Uterus (tissue), 4 donors: ENCODE measurements around the gene PLEKHM1. TPM values are rescaled to one million over a fixed set of nuclear protein-coding genes. Genes with fewer than 3 reads are reported as not detected.

ENCODE experiments used
- DNase-seq, 2 donors: peaks; one replicate each; pipeline ENCODE4 v3.0.0-alpha.2; 2019 to 2020
- H3K27ac ChIP-seq, 2 donors: fragments of 200-600 bp; sonication (generic); 1 replicate in 1 of 2; 2 replicates in 1 of 2; pipeline ENCODE4 v1.5.1; 2016 to 2018
- H3K27me3 ChIP-seq, 2 donors: fragments of 200-600 bp; sonication (generic); one replicate each; pipeline ENCODE4 v1.5.1; 2018 to 2019; ENCODE audit warnings: control low read depth in 1 of 2
- H3K36me3 ChIP-seq, 2 donors: fragments of 200-600 bp; sonication (generic); one replicate each; pipeline ENCODE4 v1.5.1; 2019; ENCODE audit warnings: control low read depth in 1 of 2
- H3K4me1 ChIP-seq, 2 donors: fragments of 200-600 bp; sonication (generic); one replicate each; pipeline ENCODE4 v1.5.1; 2018 to 2019; ENCODE audit warnings: control low read depth in 1 of 2
- H3K4me3 ChIP-seq, 2 donors: fragments of 200-600 bp; sonication (generic); 1 replicate in 1 of 2; 2 replicates in 1 of 2; pipeline ENCODE4 v1.5.1; 2018 to 2019; ENCODE audit warnings: mild to moderate bottlenecking in 1 of 2
- H3K9me3 ChIP-seq, 2 donors: fragments of 200-600 bp; sonication (generic); one replicate each; pipeline ENCODE4 v1.5.1; 2019; ENCODE audit warnings: control low read depth in 1 of 2
- POLR2A ChIP-seq, 2 donors: fragments of 450-650 bp; IDR thresholded peaks; one replicate each; pipeline ENCODE4 v1.6.1; 2016; ENCODE audit warnings: antibody characterized with exemption in 2 of 2, mild to moderate bottlenecking in 1 of 2, moderate library complexity in 1 of 2
- intact Hi-C: fragments of 100-400 bp; cut with DNase I; formaldehyde crosslinking; loops from one replicate; pipeline ENCODE4 v1.15.1; 2023; ENCODE audit warnings: low total_unique reads
- total RNA-seq, 4 donors: library from RNA; depleted of rRNA in 3 of 4; stranded (reverse); fragments of >200 nt in 3 of 4; gene quantifications; one replicate each; pipeline versions ENCODE4 v1.1.0 to v1.2.4, GENCODE V29; 2014 to 2023
- TF ChIP-seq, protein P1 (sequence below), 4 experiments: fragments of 200-600 bp in 2 of 4; fragments of 450-650 bp in 2 of 4; sonication (generic) in 2 of 4; IDR thresholded peaks; one replicate each; pipeline ENCODE4 v1.5.1; 2016 to 2019; ENCODE audit warnings: antibody characterized with exemption in 4 of 4, mild to moderate bottlenecking in 2 of 4, moderate library complexity in 1 of 4
- donor health status: DM: yes; HTN: yes; CAD: no.

The PLEKHM1 gene
- total RNA-seq, 4 donors from 2014 or later: 6.9 to 107 (median 33.0) TPM

- Histone ChIP-seq H3K27ac (no peak overlapping the region), H3K27me3 (peaks cover 10 to 23% of the 10 kb centered on the region in 2 donors), H3K4me3 (no peak overlapping the region), H3K4me1 (peaks cover 0 to 32% of the 10 kb centered on the region in 2 donors), H3K9me3 (no peaks in the 10 kb centered on the region), H3K36me3 (no peaks in the 10 kb centered on the region)
- DNase-seq: peak; percentile 36 to 64
- TF ChIP-seq, protein P1, sequence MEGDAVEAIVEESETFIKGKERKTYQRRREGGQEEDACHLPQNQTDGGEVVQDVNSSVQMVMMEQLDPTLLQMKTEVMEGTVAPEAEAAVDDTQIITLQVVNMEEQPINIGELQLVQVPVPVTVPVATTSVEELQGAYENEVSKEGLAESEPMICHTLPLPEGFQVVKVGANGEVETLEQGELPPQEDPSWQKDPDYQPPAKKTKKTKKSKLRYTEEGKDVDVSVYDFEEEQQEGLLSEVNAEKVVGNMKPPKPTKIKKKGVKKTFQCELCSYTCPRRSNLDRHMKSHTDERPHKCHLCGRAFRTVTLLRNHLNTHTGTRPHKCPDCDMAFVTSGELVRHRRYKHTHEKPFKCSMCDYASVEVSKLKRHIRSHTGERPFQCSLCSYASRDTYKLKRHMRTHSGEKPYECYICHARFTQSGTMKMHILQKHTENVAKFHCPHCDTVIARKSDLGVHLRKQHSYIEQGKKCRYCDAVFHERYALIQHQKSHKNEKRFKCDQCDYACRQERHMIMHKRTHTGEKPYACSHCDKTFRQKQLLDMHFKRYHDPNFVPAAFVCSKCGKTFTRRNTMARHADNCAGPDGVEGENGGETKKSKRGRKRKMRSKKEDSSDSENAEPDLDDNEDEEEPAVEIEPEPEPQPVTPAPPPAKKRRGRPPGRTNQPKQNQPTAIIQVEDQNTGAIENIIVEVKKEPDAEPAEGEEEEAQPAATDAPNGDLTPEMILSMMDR (IDR thresholded peaks at IDR 0.05): peak; percentile 85 to 91 (median 89)
- TF ChIP-seq POLR2A (IDR thresholded peaks at IDR 0.05): no peak
- intact Hi-C loops: no loop called here
These were observed 62.4 kb downstream of the PLEKHM1 start for GRCh38 chr17:45428050-45428617.

DNA sequence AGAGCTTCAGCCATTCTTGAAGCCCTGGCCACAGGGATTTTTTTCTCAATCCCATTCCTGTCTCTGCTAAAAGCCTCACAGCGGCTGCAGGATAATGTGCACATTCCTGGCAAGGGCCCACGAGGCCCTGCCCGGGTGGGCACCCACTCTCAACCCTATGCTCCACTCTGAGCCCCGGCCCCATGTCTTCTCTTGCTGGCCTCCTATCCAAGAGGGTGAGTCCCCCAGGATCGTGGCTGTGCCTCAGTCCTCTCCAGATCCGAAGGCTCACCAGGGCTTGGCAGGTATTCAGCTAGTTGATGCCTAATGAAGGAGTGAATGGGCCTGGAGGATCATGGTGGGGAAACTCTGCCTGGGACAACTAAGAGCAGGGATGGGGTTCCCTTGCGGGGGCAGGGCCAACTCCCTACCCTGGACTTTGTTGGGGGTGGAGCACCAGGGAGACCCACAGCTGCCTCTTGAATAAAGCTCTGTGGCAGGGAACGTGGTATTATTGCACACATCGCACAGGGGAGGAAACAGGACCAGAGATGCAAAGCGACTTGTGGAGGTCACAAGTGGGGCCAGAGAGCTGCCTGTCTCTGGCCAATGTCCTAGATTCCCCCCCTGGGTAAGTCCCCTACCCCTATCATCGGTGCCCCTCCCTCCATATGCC, 63.2 kb downstream of the PLEKHM1 start:
- H3K36me3 ChIP-seq: no peaks in the 10 kb centered on the region
- peaks cover 0 to 28% of the 10 kb centered on the region in 2 donors for H3K4me1 ChIP-seq
- DNase-seq: no peak
- TF ChIP-seq, protein P1 (IDR thresholded peaks at IDR 0.05): no peak
- TF ChIP-seq POLR2A (IDR thresholded peaks at IDR 0.05): no peak
- H3K27me3 ChIP-seq: peaks cover 4 to 23% of the 10 kb centered on the region in 2 donors
- no peaks in the 10 kb centered on the region for H3K9me3 ChIP-seq
- no peak overlapping the region for H3K4me3 ChIP-seq
- intact Hi-C loops: no loop called here
- H3K27ac ChIP-seq: no peak overlapping the region

GRCh38 chr17:45426561-45426960, 64.0 kb downstream of the PLEKHM1 start:
- H3K4me1 ChIP-seq: peaks cover 0 to 20% of the 10 kb centered on the region in 2 donors
- intact Hi-C loops: no loop called here
- H3K27me3 ChIP-seq: peaks cover 0 to 21% of the 10 kb centered on the region in 2 donors
- H3K27ac ChIP-seq: no peak overlapping the region
- no peak for DNase-seq
- no peaks in the 10 kb centered on the region for H3K9me3 ChIP-seq
- no peaks in the 10 kb centered on the region for H3K36me3 ChIP-seq
- TF ChIP-seq, protein P1 (IDR thresholded peaks at IDR 0.05): no peak
- no peak for TF ChIP-seq POLR2A (IDR thresholded peaks at IDR 0.05)
- H3K4me3 ChIP-seq: no peak overlapping the region

- Histone ChIP-seq H3K27me3 (peaks cover 0 to 17% of the 10 kb centered on the region in 2 donors), H3K4me3 (no peak overlapping the region), H3K27ac (no peak overlapping the region), H3K9me3 (no peaks in the 10 kb centered on the region), H3K4me1 (peaks cover 0 to 16% of the 10 kb centered on the region in 2 donors), H3K36me3 (no peaks in the 10 kb centered on the region)
- TF ChIP-seq, protein P1 (IDR thresholded peaks at IDR 0.05): no peak
- TF ChIP-seq POLR2A (IDR thresholded peaks at IDR 0.05): no peak
- intact Hi-C loops: no loop called here
- DNase-seq: no peak
These were observed 64.5 kb downstream of the PLEKHM1 start for GRCh38 chr17:45425984-45426413.
